Astrocyte of the spinal cord (primary cell): ENCODE data around the gene EMD.

Experiments used
- DNase-seq: peaks from one replicate; pipeline ENCODE4 v3.0.0; 2011; ENCODE audit warnings: low read depth, low spot score
- H3K4me3 ChIP-seq: 2 replicates; pipeline ENCODE4 v1.5.1; 2011; ENCODE audit warnings: low read depth, mild to moderate bottlenecking, low read length, moderate library complexity
- in situ Hi-C: cut with HindIII; loops from 2 replicates; pipeline ENCODE4 v1.10.0; 2017; ENCODE audit warnings: low sequenced_read_pairs
- TF ChIP-seq, protein P1 (sequence below): IDR thresholded peaks from 2 replicates; pipeline ENCODE4 v1.5.1; 2012; ENCODE audit warnings: low read depth, mild to moderate bottlenecking, low read length, inconsistent platforms

Gene EMD

DNA sequence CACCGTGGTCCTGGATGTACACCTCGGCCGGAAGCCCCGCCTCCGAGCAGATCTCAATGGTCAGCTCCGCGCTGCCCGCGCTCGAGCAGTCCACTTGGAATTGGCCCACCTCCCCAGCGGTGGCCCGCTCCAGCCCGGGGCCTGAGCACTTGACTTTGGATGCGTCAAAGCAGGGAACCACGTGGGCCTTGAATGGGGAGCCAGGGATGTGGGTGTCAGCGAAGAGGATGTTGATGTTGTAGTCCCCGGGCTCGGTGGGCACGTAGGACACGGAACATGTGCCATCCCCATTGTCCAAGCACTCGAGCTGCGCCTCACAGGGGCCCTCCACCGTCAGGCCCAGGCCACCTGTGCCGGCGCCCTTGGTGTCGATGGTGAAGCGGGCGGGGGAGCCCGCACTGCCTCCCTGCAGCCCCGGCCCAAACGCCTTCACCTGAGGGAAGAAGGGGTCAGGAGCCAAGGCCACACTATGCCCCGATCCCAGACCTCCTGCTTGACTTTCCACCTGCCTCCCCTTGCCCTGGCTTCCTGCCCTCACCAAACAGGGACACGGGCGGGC lies 18.9 kb upstream of the EMD start:
- no peak for DNase-seq
- in situ Hi-C loops: no loop called here
- H3K4me3 ChIP-seq: no peak overlapping the region
- TF ChIP-seq, protein P1, sequence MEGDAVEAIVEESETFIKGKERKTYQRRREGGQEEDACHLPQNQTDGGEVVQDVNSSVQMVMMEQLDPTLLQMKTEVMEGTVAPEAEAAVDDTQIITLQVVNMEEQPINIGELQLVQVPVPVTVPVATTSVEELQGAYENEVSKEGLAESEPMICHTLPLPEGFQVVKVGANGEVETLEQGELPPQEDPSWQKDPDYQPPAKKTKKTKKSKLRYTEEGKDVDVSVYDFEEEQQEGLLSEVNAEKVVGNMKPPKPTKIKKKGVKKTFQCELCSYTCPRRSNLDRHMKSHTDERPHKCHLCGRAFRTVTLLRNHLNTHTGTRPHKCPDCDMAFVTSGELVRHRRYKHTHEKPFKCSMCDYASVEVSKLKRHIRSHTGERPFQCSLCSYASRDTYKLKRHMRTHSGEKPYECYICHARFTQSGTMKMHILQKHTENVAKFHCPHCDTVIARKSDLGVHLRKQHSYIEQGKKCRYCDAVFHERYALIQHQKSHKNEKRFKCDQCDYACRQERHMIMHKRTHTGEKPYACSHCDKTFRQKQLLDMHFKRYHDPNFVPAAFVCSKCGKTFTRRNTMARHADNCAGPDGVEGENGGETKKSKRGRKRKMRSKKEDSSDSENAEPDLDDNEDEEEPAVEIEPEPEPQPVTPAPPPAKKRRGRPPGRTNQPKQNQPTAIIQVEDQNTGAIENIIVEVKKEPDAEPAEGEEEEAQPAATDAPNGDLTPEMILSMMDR: no peak

DNA sequence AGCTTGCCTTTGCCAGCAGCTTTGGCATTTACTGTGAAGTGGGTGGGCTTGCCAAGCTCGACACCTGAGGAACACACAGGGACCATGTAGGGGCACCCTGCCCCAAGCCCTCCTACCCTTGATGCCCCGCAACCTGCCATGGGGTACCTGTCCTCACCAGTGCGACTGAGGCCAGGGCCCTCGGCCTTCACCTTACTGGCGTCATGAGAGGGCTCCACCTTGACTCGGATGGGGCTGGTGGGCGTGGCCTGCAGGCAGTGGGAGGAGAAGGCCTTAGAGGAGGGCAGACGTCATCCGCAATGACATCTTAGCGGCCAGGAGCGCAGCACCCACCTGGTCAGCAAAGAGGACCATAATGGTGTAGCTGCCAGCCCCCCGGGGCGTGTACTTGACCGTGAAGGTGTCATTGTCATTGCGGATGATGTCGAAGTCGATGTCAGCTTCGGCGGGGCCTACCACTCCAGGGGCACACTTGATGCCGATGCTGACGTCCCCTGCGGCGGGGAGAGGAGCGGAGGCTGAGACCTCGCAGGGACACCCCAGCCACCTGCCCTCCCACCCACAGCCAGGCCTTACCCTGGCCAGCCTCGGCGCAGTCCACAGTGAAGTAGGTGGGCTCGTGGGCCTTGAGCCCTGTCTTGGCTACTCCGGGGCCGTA lies 16.9 kb upstream of the EMD start:
- TF ChIP-seq, protein P1: no peak
- in situ Hi-C loops: no loop called here
- no peak overlapping the region for H3K4me3 ChIP-seq
- DNase-seq: no peak

DNA sequence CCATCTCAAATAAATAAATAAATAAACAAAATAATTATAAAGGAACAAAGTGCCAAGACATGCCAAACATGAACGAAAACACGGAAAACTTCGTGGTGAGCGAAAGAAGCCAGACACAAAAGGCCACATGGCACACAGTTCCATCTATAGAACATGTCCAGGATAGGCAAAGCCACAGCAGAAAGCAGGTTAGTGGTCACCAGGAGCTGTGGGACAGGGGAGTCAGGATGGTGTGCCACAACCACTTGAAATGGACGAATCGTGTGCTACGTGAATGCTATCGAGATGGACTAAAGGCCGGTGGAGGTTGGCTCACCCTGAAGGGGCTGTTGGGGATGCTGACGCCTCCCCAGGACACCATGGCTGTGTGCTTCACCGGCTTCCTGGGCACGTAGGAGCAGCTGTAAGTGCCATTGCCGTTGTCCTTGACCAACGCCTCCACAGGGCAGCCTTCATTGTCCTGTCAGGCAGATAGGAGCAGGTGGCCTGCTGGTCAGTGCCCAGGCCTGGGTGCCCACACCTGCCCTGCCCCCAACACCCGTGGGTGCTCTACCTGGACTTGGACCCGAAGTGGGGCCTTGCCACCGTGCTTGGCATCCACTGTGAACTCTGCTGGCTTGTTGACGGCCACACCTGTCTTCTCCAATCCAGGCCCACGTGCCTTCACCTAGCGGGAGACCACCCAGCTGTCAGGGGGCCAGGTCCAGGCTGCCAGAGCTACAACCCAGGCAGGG lies 15.2 kb upstream of the EMD start:
- TF ChIP-seq, protein P1: no peak
- in situ Hi-C loops: no loop called here
- DNase-seq: no peak
- no peak overlapping the region for H3K4me3 ChIP-seq

DNA sequence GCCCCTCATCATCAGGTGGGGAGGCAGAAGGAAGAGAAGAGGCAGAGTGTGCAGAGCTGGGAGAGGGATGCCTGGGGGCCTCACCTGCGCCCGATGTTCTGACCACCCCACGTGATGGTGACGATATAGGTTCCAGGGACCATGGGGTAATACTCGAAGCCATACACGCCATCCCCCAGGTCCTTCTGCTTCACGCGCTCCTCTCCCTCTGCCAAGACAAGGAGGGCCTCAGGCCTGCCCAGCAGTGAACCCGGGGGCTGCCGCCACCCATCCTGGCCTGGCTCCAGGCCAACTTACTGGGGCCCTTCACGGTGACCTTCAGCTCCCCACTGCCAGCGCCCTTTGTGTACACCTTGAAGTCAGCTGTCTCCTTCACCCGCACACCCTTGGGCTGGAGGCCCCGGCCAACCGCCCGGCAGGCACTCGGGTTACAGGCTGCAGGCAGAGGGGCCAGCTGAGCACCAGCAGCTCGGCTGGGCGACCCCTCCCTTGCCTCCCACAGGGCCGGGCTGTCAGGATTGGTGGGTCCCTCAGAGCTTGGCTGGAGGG lies 14.0 kb upstream of the EMD start:
- no peak overlapping the region for H3K4me3 ChIP-seq
- TF ChIP-seq, protein P1: no peak
- DNase-seq: no peak
- in situ Hi-C loops: no loop called here

DNA sequence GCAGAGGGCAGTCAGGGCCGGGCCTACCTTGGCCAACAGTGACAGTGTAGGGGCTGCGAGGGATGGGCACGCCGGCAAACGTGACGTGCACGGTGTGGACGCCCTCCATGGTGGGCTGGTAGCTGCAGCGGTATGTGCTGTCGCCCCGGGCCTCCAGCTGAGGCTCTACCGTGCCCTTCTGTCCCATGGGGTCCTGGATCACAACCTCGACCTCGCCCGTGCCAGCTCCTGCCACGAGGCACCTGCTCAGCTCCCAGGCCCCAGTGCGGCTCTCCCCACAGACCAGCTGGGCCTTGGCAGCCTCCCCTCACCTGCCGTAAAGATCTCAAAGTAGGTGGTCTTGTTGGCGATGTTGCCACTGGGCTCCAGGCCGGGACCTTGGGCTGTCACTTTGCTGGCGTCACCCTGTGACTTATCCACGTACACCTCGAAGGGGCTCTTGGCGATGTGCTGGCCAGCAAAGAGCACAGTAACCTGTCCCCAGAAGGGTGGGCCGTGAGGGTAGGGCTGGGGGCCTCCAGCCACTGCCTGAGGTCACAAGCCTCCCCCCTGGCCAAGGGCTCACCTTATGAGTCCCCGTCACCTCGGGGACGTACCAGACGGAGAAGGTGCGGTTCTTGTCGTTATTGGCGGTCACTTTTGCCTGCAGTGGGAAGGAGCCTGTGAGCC lies 13.0 kb upstream of the EMD start:
- in situ Hi-C loops: no loop called here
- H3K4me3 ChIP-seq: no peak overlapping the region
- TF ChIP-seq, protein P1: no peak
- DNase-seq: no peak

DNA sequence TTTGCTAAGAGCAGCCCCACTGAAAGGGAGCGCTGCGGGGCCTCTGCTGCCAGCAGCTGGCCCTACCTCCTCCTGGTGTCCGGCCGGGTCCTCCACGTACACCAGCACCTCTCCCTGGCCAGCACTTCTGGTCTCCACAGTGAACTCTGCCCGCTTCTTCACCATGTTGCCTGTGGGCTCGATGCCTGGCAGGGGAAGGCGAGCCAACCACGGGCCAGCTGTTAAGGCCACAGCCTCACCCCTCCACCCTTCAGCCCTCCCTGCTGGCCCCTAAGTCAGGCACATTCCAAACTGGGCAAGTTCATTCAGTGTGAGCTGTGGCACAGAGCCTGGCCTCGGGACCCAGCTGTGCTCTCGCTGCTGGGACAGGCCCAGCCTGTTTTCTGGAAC lies 12.4 kb upstream of the EMD start:
- DNase-seq: no peak
- TF ChIP-seq, protein P1: no peak
- H3K4me3 ChIP-seq: no peak overlapping the region
- in situ Hi-C loops: no loop called here
